Osteocyte (in vitro differentiated cells): ENCODE data around the gene RFC1. TPM values are rescaled to one million over a fixed set of nuclear protein-coding genes. Genes with fewer than 3 reads are reported as not detected.
"Not testable (repeated sequence)": the region's sequence is repeated elsewhere in the genome, so short reads cannot be mapped to it uniquely, and the experiment has no call there.

Experiments used
- DNase-seq: peaks from one replicate; pipeline ENCODE4 v3.0.0; 2021; ENCODE audit warnings: mixed read lengths; ENCODE audit not compliant: unreplicated experiment; ENCODE audit errors: extremely low spot score
- H3K27ac Mint-ChIP-seq: one replicate; pipeline ENCODE4 v1.8.0; 2021; ENCODE audit warnings: mild to moderate bottlenecking, mixed read lengths; ENCODE audit not compliant: unreplicated experiment
- H3K27me3 Mint-ChIP-seq: one replicate; pipeline ENCODE4 v1.8.0; 2021; ENCODE audit warnings: mixed read lengths; ENCODE audit not compliant: unreplicated experiment
- H3K36me3 Mint-ChIP-seq: one replicate; pipeline ENCODE4 v1.8.0; 2021; ENCODE audit warnings: mixed read lengths; ENCODE audit not compliant: unreplicated experiment
- H3K4me1 Mint-ChIP-seq: one replicate; pipeline ENCODE4 v1.8.0; 2021; ENCODE audit warnings: mixed read lengths; ENCODE audit not compliant: unreplicated experiment
- H3K4me3 Mint-ChIP-seq: one replicate; pipeline ENCODE4 v1.8.0; 2021; ENCODE audit warnings: mild to moderate bottlenecking, moderate library complexity, mixed read lengths; ENCODE audit not compliant: unreplicated experiment
- H3K9me3 Mint-ChIP-seq: one replicate; pipeline ENCODE4 v1.8.0; 2021; ENCODE audit warnings: mixed read lengths; ENCODE audit not compliant: unreplicated experiment
- CTCF ChIP-seq: fragments of 200-600 bp; sonication (generic); IDR thresholded peaks from 2 replicates; pipeline ENCODE4 v1.5.0; 2021; ENCODE audit warnings: antibody characterized with exemption, mild to moderate bottlenecking, moderate library complexity
- total RNA-seq: library from RNA; stranded (reverse); gene quantifications from 2 replicates; pipeline ENCODE4 v1.2.1, GENCODE V29; 2021

RFC1 gene
- total RNA-seq, 1 donor from 2014 or later = 48.8 TPM

- H3K4me3 Mint-ChIP-seq = no peak overlapping the region
- no peak overlapping the region for H3K27ac Mint-ChIP-seq
- H3K9me3 Mint-ChIP-seq = no peaks in the 10 kb centered on the region
- no peaks in the 10 kb centered on the region for H3K36me3 Mint-ChIP-seq
- no peak for TF ChIP-seq CTCF
- peaks cover 27% of the 10 kb centered on the region for H3K4me1 Mint-ChIP-seq
- H3K27me3 Mint-ChIP-seq = no peaks in the 10 kb centered on the region
- no peak for DNase-seq
Measured at GRCh38 chr4:39363773-39364393, 2.3 kb downstream of the RFC1 start.

GRCh38 chr4:39362827-39363226 is 3.3 kb downstream of the RFC1 start:
- no peak overlapping the region for H3K27ac Mint-ChIP-seq
- DNase-seq = no peak
- H3K9me3 Mint-ChIP-seq = no peaks in the 10 kb centered on the region
- H3K27me3 Mint-ChIP-seq = no peaks in the 10 kb centered on the region
- H3K36me3 Mint-ChIP-seq = no peaks in the 10 kb centered on the region
- no peak overlapping the region for H3K4me3 Mint-ChIP-seq
- peaks cover 27% of the 10 kb centered on the region for H3K4me1 Mint-ChIP-seq
- no peak for TF ChIP-seq CTCF

DNA sequence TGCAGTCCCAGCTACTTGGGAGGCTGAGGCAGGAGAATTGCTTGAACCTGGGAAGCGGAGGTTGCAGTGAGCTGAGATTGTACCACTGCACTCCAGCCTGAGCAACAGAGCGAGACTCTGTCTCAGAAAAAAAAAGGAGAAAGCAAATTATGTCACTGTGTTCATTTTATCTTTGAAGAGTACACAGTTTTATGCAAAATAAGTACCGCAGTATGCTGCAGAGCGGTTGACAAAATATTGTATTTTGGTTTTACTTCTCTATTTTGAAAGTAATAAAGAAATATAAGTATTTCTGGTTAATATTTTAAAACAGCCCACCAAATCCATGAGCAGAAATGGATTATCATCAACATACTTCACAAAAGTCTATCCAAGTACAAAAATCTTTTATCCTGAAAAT is 5.6 kb downstream of the RFC1 start:
- not testable (repeated sequence) for H3K27ac Mint-ChIP-seq, H3K9me3 Mint-ChIP-seq, H3K4me3 Mint-ChIP-seq, H3K27me3 Mint-ChIP-seq, DNase-seq, H3K36me3 Mint-ChIP-seq
- H3K4me1 Mint-ChIP-seq = peaks cover 23% of the 10 kb centered on the region

DNA sequence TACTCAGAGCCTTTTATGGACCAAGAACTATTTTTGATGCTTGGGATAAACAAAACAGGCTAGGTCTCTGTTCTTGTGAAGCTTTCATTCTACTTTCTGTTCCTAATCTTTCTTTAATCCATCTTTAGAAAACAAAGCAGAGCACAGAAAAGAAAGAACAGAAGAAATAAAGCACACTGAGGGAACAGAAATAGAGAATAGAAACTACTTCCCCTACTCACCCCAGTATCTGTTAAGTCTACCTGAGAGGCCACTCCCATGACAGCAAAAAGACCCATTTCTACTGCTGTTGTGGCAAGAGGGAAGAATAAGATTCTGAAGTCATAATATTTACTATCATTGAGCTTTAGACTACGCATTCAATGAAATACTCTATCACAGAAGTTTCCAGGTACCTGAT is 9.2 kb downstream of the RFC1 start:
- peaks cover 31% of the 10 kb centered on the region for H3K4me1 Mint-ChIP-seq
- no peaks in the 10 kb centered on the region for H3K9me3 Mint-ChIP-seq
- no peak for DNase-seq
- no peaks in the 10 kb centered on the region for H3K36me3 Mint-ChIP-seq
- H3K4me3 Mint-ChIP-seq = no peak overlapping the region
- H3K27ac Mint-ChIP-seq = peak overlapping the region; percentile 67
- H3K27me3 Mint-ChIP-seq = no peaks in the 10 kb centered on the region
- TF ChIP-seq CTCF = no peak

DNA sequence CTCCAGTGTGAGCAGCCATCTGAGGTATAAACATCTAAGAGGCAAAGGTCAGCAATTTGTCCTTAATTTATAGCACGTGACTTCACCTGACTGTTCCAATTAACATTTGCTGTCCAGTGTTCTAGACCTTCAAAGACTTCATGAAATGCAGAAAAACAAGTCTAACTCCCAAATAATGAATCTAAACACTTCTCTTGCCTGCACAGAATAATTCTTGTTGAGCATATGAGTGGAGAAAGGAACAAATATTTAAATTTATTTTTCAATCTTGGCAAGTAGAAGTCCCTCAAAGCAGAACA is 12.0 kb downstream of the RFC1 start:
- H3K27ac Mint-ChIP-seq = peak overlapping the region; percentile 95
- H3K27me3 Mint-ChIP-seq = no peaks in the 10 kb centered on the region
- no peak for TF ChIP-seq CTCF
- peak overlapping the region; percentile 66 for H3K4me3 Mint-ChIP-seq
- peaks cover 32% of the 10 kb centered on the region for H3K4me1 Mint-ChIP-seq
- DNase-seq = no peak
- peaks cover 18% of the 10 kb centered on the region for H3K36me3 Mint-ChIP-seq
- H3K9me3 Mint-ChIP-seq = peaks cover 8% of the 10 kb centered on the region
